DND-41 (cell line): ENCODE data around the gene CT45A9.
"Not testable (repeated sequence)": the region's sequence is repeated elsewhere in the genome, so short reads cannot be mapped to it uniquely, and the experiment has no call there.

Experiments
- ATAC-seq: fragments of 200-7000 bp; cut with Tn5 transposase; 3 replicates; pipeline ENCODE4 v1.9.1; 2021; ENCODE audit warnings: low read depth; ENCODE audit not compliant: insufficient read depth
- DNase-seq: peaks from one replicate; pipeline ENCODE4 v3.0.0-alpha.2; 2020
- H2AFZ ChIP-seq: 2 replicates; pipeline ENCODE4 v1.6.0; 2012; ENCODE audit warnings: low read depth, low read length
- H3K27ac ChIP-seq: 2 replicates; pipeline ENCODE4 v1.5.1; 2012; ENCODE audit warnings: low read length, inconsistent platforms
- H3K27me3 ChIP-seq: fragments of 200-600 bp; sonication (generic); 2 replicates; pipeline ENCODE4 v1.6.0; 2012; ENCODE audit warnings: low read length, mild to moderate bottlenecking, inconsistent platforms; ENCODE audit not compliant: insufficient read depth, poor library complexity
- H3K36me3 ChIP-seq: 2 replicates; pipeline ENCODE4 v1.5.1; 2012; ENCODE audit warnings: low read length, inconsistent platforms; ENCODE audit not compliant: insufficient read depth
- H3K4me1 ChIP-seq: 2 replicates; pipeline ENCODE4 v1.5.1; 2012; ENCODE audit warnings: mild to moderate bottlenecking, low read length; ENCODE audit not compliant: insufficient read depth
- H3K4me2 ChIP-seq: 2 replicates; pipeline ENCODE4 v1.6.0; 2012; ENCODE audit warnings: mild to moderate bottlenecking, moderate library complexity, low read length, inconsistent platforms; ENCODE audit not compliant: insufficient read depth
- H3K4me3 ChIP-seq, 2 experiments: fragments of 200-600 bp in 1 of 2; shearing (Covaris generic) in 1 of 2; 2 replicates each; pipeline ENCODE4 v1.5.1; 2012 to 2016; ENCODE audit warnings: inconsistent platforms in 2 of 2, low read length in 2 of 2, mild to moderate bottlenecking in 2 of 2, low read depth in 1 of 2, moderate library complexity in 1 of 2
- H3K79me2 ChIP-seq: 2 replicates; pipeline ENCODE4 v1.6.0; 2012; ENCODE audit warnings: low read length, inconsistent platforms; ENCODE audit not compliant: insufficient read depth
- H3K9ac ChIP-seq: 2 replicates; pipeline ENCODE4 v1.6.0; 2012; ENCODE audit warnings: low read depth, mild to moderate bottlenecking, inconsistent platforms, low read length, moderate library complexity
- H3K9me3 ChIP-seq: 2 replicates; pipeline ENCODE4 v1.5.1; 2012; ENCODE audit warnings: low read length, moderate library complexity, mild to moderate bottlenecking, inconsistent platforms; ENCODE audit not compliant: insufficient read depth, severe bottlenecking
- H4K20me1 ChIP-seq: 2 replicates; pipeline ENCODE4 v1.6.0; 2012; ENCODE audit warnings: low read length; ENCODE audit not compliant: insufficient read depth
- EZH2 ChIP-seq: IDR thresholded peaks from 3 replicates; pipeline ENCODE4 v1.6.1; 2012; ENCODE audit warnings: borderline replicate concordance, low read depth, mild to moderate bottlenecking, moderate library complexity, low read length, inconsistent platforms; ENCODE audit not compliant: severe bottlenecking
- TF ChIP-seq, protein P1 (sequence below): IDR thresholded peaks from 2 replicates; pipeline ENCODE4 v1.5.1; 2012; ENCODE audit warnings: borderline replicate concordance, low read length, moderate library complexity, mild to moderate bottlenecking; ENCODE audit not compliant: poor library complexity, severe bottlenecking; ENCODE audit errors: extremely low read depth

Gene CT45A9, protein sequence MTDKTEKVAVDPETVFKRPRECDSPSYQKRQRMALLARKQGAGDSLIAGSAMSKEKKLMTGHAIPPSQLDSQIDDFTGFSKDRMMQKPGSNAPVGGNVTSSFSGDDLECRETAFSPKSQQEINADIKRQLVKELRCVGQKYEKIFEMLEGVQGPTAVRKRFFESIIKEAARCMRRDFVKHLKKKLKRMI

DNA sequence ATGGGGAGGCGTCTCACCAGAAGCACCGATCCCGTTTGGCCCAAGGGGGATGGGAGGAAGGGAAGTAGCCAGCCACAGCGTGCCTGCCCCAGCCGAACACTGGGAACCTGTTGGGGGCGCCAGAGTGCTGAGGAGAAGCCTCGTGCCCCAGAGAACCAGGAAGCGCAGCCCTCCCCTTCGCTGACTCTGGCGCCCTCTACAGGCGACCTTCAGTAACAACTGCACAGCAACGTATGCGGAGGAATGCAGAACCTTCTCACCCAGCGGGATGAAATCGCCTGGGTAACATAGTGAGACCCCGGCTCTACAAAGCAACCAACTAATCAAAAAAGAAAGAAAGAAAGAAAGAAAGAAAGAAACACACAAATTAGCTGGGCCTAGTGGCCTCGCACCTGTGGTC lies at the start of gene CT45A9:
CT45A9 (minus strand) TSS at position 101 of the 400 bp plus-strand sequence. CDS start 3,751 bp downstream, outside the sequence.
- not testable (repeated sequence) for H3K4me2 ChIP-seq, H3K9me3 ChIP-seq, H3K9ac ChIP-seq, H3K27me3 ChIP-seq, H3K27ac ChIP-seq, H3K79me2 ChIP-seq, H4K20me1 ChIP-seq, H3K4me3 ChIP-seq, DNase-seq, H3K4me1 ChIP-seq, H3K36me3 ChIP-seq, H2AFZ ChIP-seq, ATAC-seq

DNA sequence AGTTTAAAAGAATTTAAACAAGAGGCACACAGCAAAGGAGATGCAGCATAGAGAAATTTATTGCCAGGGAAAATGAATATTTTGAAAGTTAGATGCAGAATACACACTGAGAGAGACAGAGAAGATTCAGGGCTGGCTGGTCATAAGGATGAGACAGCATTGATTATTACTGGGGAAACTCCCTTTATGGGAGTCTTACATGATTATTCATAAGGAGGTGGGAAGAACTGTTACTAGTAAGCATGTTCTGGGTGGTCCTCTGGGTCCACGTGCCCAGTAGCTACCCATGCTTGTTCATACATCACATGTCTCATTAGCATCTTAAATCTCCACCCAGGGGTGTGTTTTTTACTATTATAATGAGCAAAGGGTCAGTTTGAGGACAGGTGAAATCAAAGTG lies 48.9 kb upstream of the CT45A9 start:
- not testable (repeated sequence) for H3K9ac ChIP-seq, H3K4me3 ChIP-seq, H3K9me3 ChIP-seq, DNase-seq, H3K4me1 ChIP-seq, ATAC-seq, H4K20me1 ChIP-seq, H2AFZ ChIP-seq, H3K27me3 ChIP-seq, H3K79me2 ChIP-seq, H3K4me2 ChIP-seq, H3K27ac ChIP-seq, H3K36me3 ChIP-seq

DNA sequence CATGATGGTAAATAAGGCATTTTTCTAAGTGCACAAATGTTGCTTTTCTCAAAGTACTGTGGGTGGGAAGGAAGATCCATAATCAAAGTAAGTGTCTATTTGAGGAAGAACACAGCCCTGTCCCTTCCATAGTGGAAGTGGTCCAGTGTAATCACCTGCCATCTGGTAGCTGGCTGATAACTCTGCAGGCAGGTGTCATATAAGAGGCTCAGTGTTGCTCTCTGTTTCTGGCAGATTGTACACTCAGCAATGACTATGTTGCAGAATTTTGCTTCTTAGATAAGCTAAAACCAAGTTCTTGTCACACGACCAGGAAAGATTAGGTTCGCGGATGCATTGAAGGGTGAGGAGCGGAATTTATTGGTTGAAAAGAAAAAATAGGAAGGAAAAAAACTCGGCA lies 42.8 kb upstream of the CT45A9 start:
- no peaks in the 10 kb centered on the region for H3K79me2 ChIP-seq
- no peak for DNase-seq
- no peaks in the 10 kb centered on the region for H3K9me3 ChIP-seq
- TF ChIP-seq EZH2 = no peak
- TF ChIP-seq, protein P1, sequence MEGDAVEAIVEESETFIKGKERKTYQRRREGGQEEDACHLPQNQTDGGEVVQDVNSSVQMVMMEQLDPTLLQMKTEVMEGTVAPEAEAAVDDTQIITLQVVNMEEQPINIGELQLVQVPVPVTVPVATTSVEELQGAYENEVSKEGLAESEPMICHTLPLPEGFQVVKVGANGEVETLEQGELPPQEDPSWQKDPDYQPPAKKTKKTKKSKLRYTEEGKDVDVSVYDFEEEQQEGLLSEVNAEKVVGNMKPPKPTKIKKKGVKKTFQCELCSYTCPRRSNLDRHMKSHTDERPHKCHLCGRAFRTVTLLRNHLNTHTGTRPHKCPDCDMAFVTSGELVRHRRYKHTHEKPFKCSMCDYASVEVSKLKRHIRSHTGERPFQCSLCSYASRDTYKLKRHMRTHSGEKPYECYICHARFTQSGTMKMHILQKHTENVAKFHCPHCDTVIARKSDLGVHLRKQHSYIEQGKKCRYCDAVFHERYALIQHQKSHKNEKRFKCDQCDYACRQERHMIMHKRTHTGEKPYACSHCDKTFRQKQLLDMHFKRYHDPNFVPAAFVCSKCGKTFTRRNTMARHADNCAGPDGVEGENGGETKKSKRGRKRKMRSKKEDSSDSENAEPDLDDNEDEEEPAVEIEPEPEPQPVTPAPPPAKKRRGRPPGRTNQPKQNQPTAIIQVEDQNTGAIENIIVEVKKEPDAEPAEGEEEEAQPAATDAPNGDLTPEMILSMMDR = no peak
- no peak overlapping the region for H2AFZ ChIP-seq
- no peak overlapping the region for H3K4me2 ChIP-seq
- no peaks in the 10 kb centered on the region for H3K27me3 ChIP-seq
- no peak overlapping the region for H3K4me3 ChIP-seq
- no peaks in the 10 kb centered on the region for H3K4me1 ChIP-seq
- no peak overlapping the region for H3K9ac ChIP-seq
- ATAC-seq = no peak
- no peak overlapping the region for H3K27ac ChIP-seq
- no peaks in the 10 kb centered on the region for H4K20me1 ChIP-seq
- no peaks in the 10 kb centered on the region for H3K36me3 ChIP-seq

DNA sequence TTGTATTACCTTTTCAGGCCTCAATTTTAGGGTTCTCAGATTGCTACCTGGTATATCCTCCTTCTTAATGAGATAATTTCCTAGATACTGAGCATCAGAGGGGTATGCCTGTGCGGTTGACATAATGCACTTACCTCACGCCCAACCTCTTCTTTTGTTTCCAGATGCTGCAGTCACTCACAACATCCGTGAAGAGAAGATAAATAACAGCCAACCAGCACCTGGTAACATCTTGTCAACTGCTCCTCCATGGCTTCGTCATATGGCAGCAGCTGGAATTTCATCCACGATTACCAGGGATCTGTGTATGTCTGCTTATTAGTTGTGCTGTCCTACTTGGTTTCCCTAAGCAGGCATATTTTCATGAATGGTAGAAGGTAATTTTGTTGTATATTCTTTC lies 38.6 kb upstream of the CT45A9 start:
- Histone ChIP-seq H2AFZ (no peak overlapping the region), H3K9me3 (no peaks in the 10 kb centered on the region), H3K79me2 (no peaks in the 10 kb centered on the region), H3K36me3 (no peaks in the 10 kb centered on the region), H4K20me1 (no peaks in the 10 kb centered on the region), H3K4me1 (no peaks in the 10 kb centered on the region), H3K27me3 (no peaks in the 10 kb centered on the region), H3K9ac (no peak overlapping the region), H3K27ac (no peak overlapping the region), H3K4me2 (no peak overlapping the region), H3K4me3 (no peak overlapping the region)
- TF ChIP-seq, protein P1 = no peak
- TF ChIP-seq EZH2 = no peak
- ATAC-seq (no peak), DNase-seq (no peak)
